Rectal smooth muscle tissue (tissue), 1 donor: ENCODE data around the gene PIK3C2B.
A peak's percentile ranks its signal among the peaks of the same experiment; 100 is the strongest.

Experiments used
- H3K27ac ChIP-seq: one replicate; pipeline ENCODE4 v1.7.0; 2013; ENCODE audit warnings: low read depth, low read length, inconsistent platforms
- H3K27me3 ChIP-seq: one replicate; pipeline ENCODE4 v1.7.0; 2013; ENCODE audit warnings: low read length; ENCODE audit not compliant: control insufficient read depth, insufficient read depth
- H3K36me3 ChIP-seq: one replicate; pipeline ENCODE4 v1.7.0; 2013; ENCODE audit warnings: low read length; ENCODE audit not compliant: control insufficient read depth, insufficient read depth
- H3K4me1 ChIP-seq: one replicate; pipeline ENCODE4 v1.7.0; 2013; ENCODE audit warnings: low read length; ENCODE audit not compliant: control insufficient read depth, insufficient read depth
- H3K4me3 ChIP-seq: one replicate; pipeline ENCODE4 v1.7.0; 2013; ENCODE audit warnings: low read length
- H3K9ac ChIP-seq: one replicate; pipeline ENCODE4 v1.7.0; 2013; ENCODE audit warnings: low read length

The PIK3C2B gene

DNA sequence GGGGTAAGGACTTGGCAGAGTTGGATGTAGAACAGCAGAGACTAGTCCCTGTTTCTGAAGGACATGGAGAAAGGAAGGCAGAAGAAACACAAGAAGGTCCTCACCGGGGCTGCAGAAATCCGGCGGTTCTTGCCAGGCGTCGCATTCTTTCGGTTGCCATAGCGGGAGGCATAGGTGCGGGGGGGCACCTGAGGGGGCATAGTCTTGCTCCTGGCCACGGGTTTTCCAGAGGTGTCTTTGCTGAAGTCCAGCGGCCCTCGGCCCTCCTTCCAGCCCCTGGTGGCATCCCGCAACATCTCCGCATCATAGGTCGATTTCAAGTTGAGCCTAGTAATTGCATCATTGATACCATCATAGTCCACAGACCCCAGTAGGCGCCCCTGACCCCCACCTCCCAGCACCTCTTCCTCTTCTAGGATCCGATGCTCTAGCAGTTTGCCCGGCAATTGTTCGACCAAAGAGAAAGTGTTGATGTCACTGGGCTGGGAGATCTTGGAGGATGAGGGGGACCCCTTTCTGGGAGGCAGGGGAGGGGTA is 25.8 kb downstream of the PIK3C2B start:
- Histone ChIP-seq H3K27me3 (no peaks in the 10 kb centered on the region), H3K36me3 (peaks cover 21% of the 10 kb centered on the region), H3K4me1 (peaks cover 3% of the 10 kb centered on the region), H3K4me3 (no peak overlapping the region), H3K9ac (no peak overlapping the region), H3K27ac (no peak overlapping the region)

- no peak overlapping the region for H3K9ac ChIP-seq
- no peak overlapping the region for H3K4me3 ChIP-seq
- H3K27me3 ChIP-seq: no peaks in the 10 kb centered on the region
- peaks cover 21% of the 10 kb centered on the region for H3K36me3 ChIP-seq
- no peak overlapping the region for H3K27ac ChIP-seq
- H3K4me1 ChIP-seq: peaks cover 3% of the 10 kb centered on the region
Observed at GRCh38 chr1:204468206-204468605, 26.4 kb downstream of the PIK3C2B start.

DNA sequence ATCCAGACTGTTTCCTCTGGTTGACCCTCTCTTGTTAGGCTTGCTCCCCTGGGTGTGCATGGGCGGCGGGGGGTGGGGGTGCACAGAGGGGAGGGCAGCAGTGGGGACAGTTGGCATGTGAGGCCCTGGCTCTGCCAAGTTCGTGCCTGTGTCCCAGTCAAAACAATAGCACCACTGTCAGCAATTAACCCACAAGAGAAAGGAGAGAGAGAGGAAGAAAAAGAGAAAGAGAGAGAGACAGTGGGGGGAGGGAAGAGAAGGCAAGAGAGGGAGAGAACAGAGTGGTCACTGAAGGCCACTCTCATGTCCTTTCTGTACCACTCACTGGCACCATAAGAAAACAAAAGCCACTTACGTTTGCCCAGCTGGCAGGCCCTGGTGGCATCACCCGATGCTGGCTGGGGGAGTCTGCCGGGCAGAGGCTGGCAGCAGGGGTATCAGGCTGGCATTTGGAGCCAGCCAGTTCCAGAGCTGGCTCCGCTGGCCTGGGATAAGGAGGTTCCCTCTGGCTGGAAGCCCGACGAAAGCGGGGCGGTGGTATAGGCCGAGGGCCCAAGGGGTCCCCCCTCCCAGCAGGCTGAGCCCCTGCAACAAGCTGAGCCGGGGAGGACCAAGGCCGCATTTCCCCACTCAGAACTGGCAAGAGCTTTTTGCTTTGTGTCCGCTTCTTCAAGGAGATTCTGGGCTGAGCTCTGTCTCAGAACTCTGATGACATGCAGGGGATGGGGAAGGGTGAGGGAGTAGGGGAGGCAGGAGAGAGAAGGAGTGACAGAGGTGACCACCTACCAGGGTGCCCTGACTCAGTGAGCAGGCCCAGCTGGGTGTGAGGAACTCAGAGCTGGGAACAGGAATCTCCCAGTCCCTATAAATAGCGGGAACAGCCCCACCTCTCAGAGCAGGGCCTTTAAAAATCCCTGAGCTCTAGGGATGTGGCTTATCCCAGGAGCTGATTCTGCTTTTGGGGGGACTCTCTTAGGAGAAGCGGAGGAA is 27.9 kb downstream of the PIK3C2B start:
- peaks cover 3% of the 10 kb centered on the region for H3K4me1 ChIP-seq
- no peak overlapping the region for H3K27ac ChIP-seq
- H3K4me3 ChIP-seq: no peak overlapping the region
- no peak overlapping the region for H3K9ac ChIP-seq
- H3K36me3 ChIP-seq: peaks cover 25% of the 10 kb centered on the region
- no peaks in the 10 kb centered on the region for H3K27me3 ChIP-seq

DNA sequence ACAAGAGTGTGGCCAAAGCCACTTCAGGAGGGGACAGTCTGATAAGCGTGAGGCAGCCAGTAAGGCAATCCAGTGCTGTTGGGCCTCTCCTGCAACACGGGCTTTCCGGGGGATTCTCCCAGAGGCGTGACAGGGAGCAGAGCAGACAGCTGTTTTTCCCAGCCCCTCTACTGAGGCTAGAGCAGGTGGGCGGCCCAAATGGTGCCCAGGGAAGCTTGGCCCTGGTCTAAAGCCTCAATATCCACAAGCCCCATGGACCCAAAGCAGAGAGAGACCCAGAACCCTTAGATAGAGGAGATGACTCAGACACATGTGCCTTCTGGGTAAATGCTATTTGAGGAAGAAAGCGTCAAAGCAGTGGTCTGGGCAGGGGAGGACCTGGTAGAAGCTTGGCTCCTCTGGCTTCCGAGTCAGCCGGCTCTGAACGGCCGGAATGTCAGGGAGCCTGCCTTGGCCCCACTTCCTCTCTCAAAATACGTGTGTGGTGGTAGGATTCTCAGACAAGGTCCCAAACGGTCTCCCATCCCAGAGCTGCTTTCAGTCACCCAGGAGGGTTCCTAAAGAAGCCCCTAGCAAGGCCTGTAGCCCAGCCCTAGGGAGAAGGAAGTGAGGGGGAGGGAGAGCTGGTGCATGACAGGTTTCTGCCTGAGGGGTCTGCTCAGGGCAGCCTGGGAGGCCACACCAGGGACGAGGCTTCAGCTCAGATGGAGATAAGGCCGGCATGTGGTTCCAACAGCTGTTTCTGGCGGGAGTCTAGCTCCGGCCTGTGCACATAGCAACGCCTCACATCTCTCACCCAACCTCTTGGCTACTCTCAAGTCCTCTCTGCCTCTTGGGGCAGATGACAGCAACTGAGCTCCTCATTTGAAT is 28.8 kb downstream of the PIK3C2B start:
- Histone ChIP-seq H3K4me3 (no peak overlapping the region), H3K27me3 (no peaks in the 10 kb centered on the region), H3K9ac (no peak overlapping the region), H3K36me3 (peaks cover 25% of the 10 kb centered on the region), H3K4me1 (peaks cover 3% of the 10 kb centered on the region), H3K27ac (peak overlapping the region; percentile 25)

DNA sequence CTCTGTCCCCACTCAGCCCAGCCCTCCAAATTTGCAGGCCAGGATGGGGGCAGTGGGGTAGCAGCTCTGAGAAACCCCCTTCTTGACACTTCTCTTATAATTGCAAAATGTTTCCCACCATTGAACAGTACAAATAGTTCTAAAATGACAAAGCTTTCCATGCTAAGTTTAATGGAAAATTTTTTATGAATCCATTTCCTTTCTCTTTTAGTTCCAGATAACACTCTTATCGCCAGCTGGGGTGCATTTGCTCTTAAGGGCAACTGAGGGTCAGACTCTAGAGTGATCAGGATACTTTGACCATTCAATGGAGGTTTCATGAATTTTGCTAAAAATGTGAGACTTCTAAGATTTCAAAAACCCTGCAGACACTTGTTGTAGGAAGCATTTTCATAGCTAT is 29.9 kb downstream of the PIK3C2B start:
- Histone ChIP-seq H3K9ac (no peak overlapping the region), H3K4me3 (no peak overlapping the region), H3K4me1 (peaks cover 3% of the 10 kb centered on the region), H3K27ac (no peak overlapping the region), H3K36me3 (peaks cover 35% of the 10 kb centered on the region), H3K27me3 (no peaks in the 10 kb centered on the region)

- peak overlapping the region; percentile 17 for H3K27ac ChIP-seq
- peaks cover 32% of the 10 kb centered on the region for H3K36me3 ChIP-seq
- H3K4me3 ChIP-seq: no peak overlapping the region
- no peaks in the 10 kb centered on the region for H3K27me3 ChIP-seq
- no peak overlapping the region for H3K9ac ChIP-seq
- H3K4me1 ChIP-seq: peaks cover 3% of the 10 kb centered on the region
Observed at GRCh38 chr1:204464187-204464631, 30.4 kb downstream of the PIK3C2B start.

GRCh38 chr1:204463125-204464060 is 31.2 kb downstream of the PIK3C2B start:
- no peak overlapping the region for H3K9ac ChIP-seq
- H3K36me3 ChIP-seq: peaks cover 28% of the 10 kb centered on the region
- no peak overlapping the region for H3K4me3 ChIP-seq

DNA sequence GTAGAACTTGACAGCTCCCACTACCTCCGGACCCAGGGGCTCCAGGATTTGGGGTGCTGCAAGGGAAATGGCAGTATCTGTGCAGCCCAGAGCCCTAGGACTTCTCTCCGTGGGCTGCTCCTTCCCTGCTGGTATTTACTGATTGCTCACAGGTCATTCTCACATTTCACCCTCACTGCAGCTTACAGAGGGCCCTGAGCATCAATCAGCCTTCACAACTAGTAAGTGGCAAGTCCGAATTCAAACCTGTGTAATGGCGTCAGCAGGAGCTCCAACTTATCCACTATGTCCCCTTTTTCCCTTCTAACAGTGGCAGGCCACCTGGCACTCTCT is 32.4 kb downstream of the PIK3C2B start:
- H3K4me1 ChIP-seq: peaks cover 3% of the 10 kb centered on the region
- no peak overlapping the region for H3K27ac ChIP-seq

More at GRCh38 chr1:204463125-204464060, 31.2 kb downstream of the PIK3C2B start:
- peaks cover 3% of the 10 kb centered on the region for H3K4me1 ChIP-seq
- H3K27ac ChIP-seq: no peak overlapping the region
- H3K27me3 ChIP-seq: no peaks in the 10 kb centered on the region

GRCh38 chr1:204461331-204462228 is 33.0 kb downstream of the PIK3C2B start:
- peaks cover 20% of the 10 kb centered on the region for H3K36me3 ChIP-seq
- no peaks in the 10 kb centered on the region for H3K27me3 ChIP-seq
- no peak overlapping the region for H3K27ac ChIP-seq
- no peak overlapping the region for H3K9ac ChIP-seq
- H3K4me3 ChIP-seq: no peak overlapping the region
- peaks cover 3% of the 10 kb centered on the region for H3K4me1 ChIP-seq

More for the DNA sequence above, 32.4 kb downstream of the PIK3C2B start:
- Histone ChIP-seq H3K9ac (no peak overlapping the region), H3K27me3 (no peaks in the 10 kb centered on the region), H3K4me3 (no peak overlapping the region), H3K36me3 (peaks cover 24% of the 10 kb centered on the region)

DNA sequence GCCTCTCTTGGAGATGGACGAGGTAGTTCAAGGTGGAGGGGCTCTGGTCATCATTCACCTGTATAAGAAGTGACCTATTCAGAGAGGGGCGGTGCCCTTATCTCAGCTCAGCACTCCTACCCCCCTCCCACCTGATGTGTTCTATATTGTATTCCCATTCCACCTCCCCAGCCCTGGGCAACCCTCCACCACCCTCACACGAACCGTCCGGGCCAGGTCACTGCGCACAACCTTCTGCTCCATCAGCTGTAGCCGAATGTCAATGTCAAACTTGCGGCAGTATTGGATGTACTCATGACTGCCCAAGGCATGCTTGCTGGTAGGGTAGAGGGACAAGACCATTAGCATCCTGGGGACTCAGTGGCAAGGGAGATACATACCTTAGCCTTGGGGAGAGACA is 34.3 kb downstream of the PIK3C2B start:
- Histone ChIP-seq H3K27ac (no peak overlapping the region), H3K36me3 (peaks cover 22% of the 10 kb centered on the region), H3K9ac (no peak overlapping the region), H3K27me3 (no peaks in the 10 kb centered on the region), H3K4me3 (no peak overlapping the region), H3K4me1 (no peaks in the 10 kb centered on the region)

- H3K27ac ChIP-seq: no peak overlapping the region
Observed at GRCh38 chr1:204459706-204460105, 34.9 kb downstream of the PIK3C2B start.

More at GRCh38 chr1:204459706-204460105, 34.9 kb downstream of the PIK3C2B start:
- H3K4me3 ChIP-seq: no peak overlapping the region
- peaks cover 23% of the 10 kb centered on the region for H3K36me3 ChIP-seq
- no peak overlapping the region for H3K9ac ChIP-seq
- H3K27me3 ChIP-seq: no peaks in the 10 kb centered on the region
- no peaks in the 10 kb centered on the region for H3K4me1 ChIP-seq
